SJSA1 (cell line): ENCODE measurements around the gene VDAC1. TPM values are rescaled to one million over a fixed set of nuclear protein-coding genes. Genes with fewer than 3 reads are reported as not detected.

Experiments used
- DNase-seq, 2 experiments: peaks; one replicate each; pipeline ENCODE4 v3.0.0-alpha.2; 2015 to 2020; ENCODE audit warnings: low spot score in 2 of 2, low read depth in 1 of 2
- H3K27ac ChIP-seq: fragments of 250-450 bp; sonication (Bioruptor Pico); 2 replicates; pipeline ENCODE4 v1.5.1; 2020; ENCODE audit warnings: mild to moderate bottlenecking, moderate library complexity
- H3K27me3 ChIP-seq: fragments of 250-450 bp; sonication (Bioruptor Pico); replicated peaks from 2 replicates; pipeline ENCODE4 v1.5.1; 2020; ENCODE audit warnings: mild to moderate bottlenecking, moderate library complexity
- H3K36me3 ChIP-seq: fragments of 250-450 bp; sonication (Bioruptor Pico); 2 replicates; pipeline ENCODE4 v1.5.1; 2020; ENCODE audit warnings: mild to moderate bottlenecking
- H3K4me1 ChIP-seq: fragments of 250-450 bp; sonication (Bioruptor Pico); replicated peaks from 2 replicates; pipeline ENCODE4 v1.6.1; 2021; ENCODE audit warnings: mild to moderate bottlenecking
- H3K4me3 ChIP-seq: fragments of 250-450 bp; sonication (Bioruptor Pico); 2 replicates; pipeline ENCODE4 v1.5.1; 2020; ENCODE audit warnings: mild to moderate bottlenecking
- H3K9me3 ChIP-seq: fragments of 250-450 bp; sonication (Bioruptor Pico); replicated peaks from 2 replicates; pipeline ENCODE4 v1.5.1; 2020; ENCODE audit warnings: mild to moderate bottlenecking
- total RNA-seq: library from RNA; depleted of rRNA; stranded (reverse); fragments of >200 nt; shearing (Covaris generic); gene quantifications from 2 replicates; pipeline ENCODE4 v1.2.3, GENCODE V29; 2014

VDAC1 gene
- total RNA-seq, 1 experiment from 2014 or later, result 432 TPM

DNA sequence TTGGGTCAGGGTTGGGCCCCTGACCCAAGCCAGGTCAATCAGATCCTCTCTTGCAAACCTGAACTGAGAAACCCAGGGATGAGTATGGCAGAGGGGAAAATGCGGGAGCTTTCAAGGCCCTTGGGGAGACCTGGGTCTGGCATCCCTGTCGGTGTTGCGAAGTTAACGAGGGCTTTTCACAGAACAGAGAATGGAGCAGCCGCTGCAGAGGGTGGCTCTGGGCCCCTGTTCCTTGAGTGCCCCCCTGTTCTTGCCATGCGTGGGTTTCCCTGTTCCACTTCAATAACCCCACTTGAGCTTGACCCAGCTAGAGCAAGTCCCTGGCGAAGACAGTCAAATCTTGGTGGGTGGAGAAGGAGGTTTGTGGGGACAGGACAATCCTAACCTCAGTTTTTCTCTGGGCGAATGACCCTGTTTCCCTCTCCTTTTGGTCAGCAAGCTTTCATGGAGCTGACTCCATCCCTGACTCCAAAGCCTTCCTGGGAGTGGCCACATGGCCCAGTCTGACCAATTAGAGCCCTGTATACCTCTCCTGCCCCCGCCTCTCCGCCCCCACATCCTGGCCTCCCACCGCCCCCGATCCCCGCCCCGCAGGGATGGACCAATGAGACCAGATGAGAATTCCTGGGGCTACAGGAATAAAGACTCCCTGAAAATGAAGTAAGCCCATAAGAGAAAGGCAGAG, 2.9 kb upstream of the VDAC1 start:
- no peaks in the 10 kb centered on the region for H3K27me3 ChIP-seq
- peaks cover 25% of the 10 kb centered on the region for H3K36me3 ChIP-seq
- DNase-seq, result no peak
- H3K9me3 ChIP-seq, result no peaks in the 10 kb centered on the region
- peaks cover 19% of the 10 kb centered on the region for H3K4me1 ChIP-seq
- no peak overlapping the region for H3K4me3 ChIP-seq
- no peak overlapping the region for H3K27ac ChIP-seq

DNA sequence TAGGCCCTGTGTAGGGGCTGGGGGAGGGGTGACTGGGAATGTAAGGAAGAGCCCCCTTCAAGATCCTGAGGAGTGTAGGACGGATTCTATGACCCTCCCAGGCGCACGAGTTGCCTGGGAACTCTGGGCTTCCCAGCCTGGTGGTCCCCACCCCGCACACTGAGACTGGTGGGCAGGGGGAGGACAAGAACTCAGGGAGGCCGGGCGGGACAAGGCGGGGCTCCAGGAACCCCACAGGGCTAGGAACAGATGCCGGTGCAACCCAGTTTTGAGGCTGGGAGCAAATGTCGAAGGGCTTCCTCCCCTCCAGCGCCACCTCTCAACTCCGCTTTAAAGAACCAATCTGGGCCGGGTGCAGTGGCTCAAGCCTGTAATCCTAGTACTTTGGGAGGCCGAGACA, 1.3 kb upstream of the VDAC1 start:
- Histone ChIP-seq H3K27me3 (no peaks in the 10 kb centered on the region), H3K4me3 (no peak overlapping the region), H3K4me1 (peaks cover 28% of the 10 kb centered on the region), H3K9me3 (no peaks in the 10 kb centered on the region), H3K36me3 (peaks cover 41% of the 10 kb centered on the region), H3K27ac (no peak overlapping the region)
- DNase-seq, result no peak

DNA sequence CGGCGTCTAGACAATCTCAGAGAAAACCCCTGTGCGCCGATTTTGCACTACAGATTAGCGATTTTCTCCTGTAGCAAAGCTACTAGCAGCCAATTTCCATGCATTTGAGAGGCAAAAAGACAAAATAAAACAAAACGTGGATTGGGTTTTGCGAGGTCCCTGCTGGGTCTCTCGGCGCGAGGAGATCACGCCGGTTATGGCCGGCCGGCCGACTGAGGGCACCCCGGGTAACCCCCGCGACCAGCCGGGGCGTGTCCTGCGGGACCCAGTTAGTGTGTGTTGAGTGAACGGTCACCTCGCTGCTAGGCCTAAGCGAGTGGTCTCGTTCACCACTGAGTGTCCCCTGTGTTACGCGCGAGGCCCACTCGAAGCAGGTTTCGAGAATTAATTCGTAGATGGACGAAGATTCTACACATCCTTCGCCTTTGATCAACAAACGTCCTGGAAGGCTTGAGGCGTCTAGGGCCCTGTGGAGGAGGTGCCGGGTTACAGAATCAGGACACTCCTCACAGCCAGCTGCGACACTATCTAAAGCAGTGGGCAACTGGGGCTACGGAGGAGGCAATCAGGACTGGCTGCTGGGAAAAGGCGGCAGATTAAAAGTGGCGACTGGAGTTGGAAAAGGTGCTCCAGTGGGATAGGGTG, 764 bp upstream of the VDAC1 start:
- H3K4me1 ChIP-seq, result peaks cover 31% of the 10 kb centered on the region
- H3K9me3 ChIP-seq, result no peaks in the 10 kb centered on the region
- H3K27ac ChIP-seq, result peak overlapping the region; percentile 89
- peak overlapping the region; percentile 99 for H3K4me3 ChIP-seq
- no peak for DNase-seq
- peaks cover 47% of the 10 kb centered on the region for H3K36me3 ChIP-seq
- no peaks in the 10 kb centered on the region for H3K27me3 ChIP-seq

DNA sequence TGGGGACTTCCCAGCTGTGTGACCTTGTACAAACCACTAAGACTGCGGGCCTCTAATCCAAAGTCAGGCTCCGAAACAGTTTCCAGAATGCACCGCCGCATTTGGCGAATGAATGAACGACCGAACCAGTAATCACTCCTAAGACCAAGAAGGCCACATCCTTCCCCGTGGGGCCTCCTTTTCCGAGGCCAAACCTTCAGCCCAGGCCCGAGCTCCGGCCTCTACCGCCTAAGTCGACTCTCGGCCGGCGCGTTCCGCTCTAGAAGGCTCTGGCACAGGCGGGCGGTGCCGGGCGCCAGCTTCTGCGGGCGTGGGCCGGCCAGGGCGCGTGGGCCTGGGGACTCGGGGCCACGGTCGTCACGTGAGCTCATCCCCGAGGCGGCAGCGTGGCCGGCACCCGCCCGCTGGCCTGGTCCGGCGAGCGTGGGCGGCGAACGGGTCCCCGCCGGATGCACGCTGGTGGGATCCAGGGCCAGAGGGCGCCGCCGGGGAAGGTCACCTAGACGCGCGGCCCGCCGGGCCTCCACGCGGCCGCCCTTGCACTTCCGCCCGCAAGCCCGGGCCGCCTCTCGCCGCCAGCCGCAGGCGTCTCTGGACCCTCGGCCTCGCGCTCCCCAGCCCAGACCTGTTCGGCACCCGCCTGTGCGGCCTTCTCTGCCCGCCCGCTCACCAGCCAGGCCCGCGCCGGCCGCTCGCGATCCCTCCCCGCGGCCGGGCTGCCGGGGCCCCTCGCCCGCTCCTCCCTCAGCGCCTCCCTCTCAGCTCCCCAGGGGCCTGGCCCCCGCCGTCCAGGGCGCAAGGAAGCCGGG, 754 bp downstream of the VDAC1 start:
- DNase-seq, result peak; percentile 60 to 86
- no peaks in the 10 kb centered on the region for H3K9me3 ChIP-seq
- H3K27ac ChIP-seq, result peak overlapping the region; percentile 89
- peaks cover 54% of the 10 kb centered on the region for H3K36me3 ChIP-seq
- H3K4me3 ChIP-seq, result peak overlapping the region; percentile 99
- H3K4me1 ChIP-seq, result peaks cover 36% of the 10 kb centered on the region
- H3K27me3 ChIP-seq, result no peaks in the 10 kb centered on the region

DNA sequence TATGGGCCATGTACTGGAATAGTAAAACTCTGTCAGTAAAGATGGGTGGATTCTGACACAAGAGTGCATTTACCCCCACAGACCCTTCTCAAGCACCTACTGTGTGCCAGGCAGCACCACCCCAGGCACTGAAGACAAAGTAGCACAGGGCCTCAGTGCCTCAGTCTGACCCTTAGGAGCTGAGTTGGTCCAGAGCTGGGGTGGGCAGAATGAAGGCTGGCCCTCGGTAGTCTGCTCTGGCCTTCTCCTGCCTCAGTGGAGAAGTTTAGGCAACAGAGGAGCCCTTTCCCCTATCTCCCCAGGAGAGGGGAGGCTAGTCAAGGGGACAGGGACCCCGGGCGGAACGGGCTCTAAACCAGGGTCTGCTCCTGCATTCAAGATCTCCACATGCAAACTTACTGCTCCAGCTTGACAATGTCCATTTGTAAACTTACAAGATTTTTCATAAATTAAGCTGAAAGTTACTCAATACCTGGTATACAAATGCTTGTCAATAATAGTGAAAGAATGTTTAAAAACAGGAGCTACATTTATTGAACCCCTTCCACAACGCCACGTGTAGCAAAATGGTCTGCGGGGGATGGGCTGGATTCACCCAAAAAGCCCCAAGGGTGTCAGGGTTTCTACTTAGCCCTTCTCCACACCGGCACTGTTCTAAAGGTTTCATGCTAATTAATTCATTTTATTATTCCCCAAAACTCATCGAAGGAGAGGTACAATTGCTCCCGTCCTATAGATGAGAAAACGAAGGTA, 1.5 kb downstream of the VDAC1 start:
- Histone ChIP-seq H3K36me3 (peaks cover 60% of the 10 kb centered on the region), H3K9me3 (no peaks in the 10 kb centered on the region), H3K4me3 (peak overlapping the region; percentile 99), H3K27me3 (no peaks in the 10 kb centered on the region), H3K4me1 (peaks cover 42% of the 10 kb centered on the region), H3K27ac (peak overlapping the region; percentile 89; the same call in 1 of the 2 replicates)
- no peak for DNase-seq

DNA sequence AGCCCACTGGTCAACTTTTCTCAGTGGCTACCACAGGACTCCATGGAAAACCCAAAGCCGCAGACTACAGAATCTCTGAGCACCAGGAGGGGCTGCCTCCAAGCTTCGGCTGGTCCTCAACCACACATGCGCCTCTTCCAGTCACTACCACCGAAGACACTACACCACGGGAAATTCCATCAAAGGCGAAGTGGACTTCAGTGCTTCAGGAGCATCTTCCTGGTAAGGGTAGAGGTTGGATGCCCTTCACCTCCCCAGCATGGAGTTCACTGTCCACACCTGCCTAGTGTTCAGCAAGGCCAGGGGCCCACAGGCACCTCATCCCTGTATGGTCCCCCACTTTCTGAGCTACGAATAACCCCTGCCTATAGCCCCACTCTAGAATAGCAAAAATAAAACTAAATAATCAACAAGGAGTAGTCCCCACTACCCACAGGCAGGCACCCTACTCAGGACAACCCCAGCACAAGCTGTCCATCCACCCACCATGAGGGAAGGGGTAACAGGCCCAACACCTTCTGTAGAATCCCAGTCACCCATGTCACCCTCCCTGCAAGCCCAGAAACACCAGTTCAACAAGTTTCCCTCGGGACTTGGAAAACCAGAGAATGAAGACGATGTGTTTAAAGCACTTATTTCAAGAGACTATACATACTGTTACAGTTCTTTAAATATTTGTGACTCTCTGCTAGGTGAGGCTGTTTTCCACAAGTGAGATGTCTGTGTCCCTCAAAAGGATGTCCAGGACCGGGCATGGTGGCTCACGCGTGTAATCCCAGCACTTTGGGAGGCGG, 2.6 kb downstream of the VDAC1 start:
- H3K36me3 ChIP-seq, result peaks cover 62% of the 10 kb centered on the region
- no peaks in the 10 kb centered on the region for H3K27me3 ChIP-seq
- no peak overlapping the region for H3K27ac ChIP-seq
- no peak overlapping the region for H3K4me3 ChIP-seq
- no peaks in the 10 kb centered on the region for H3K9me3 ChIP-seq
- H3K4me1 ChIP-seq, result peaks cover 48% of the 10 kb centered on the region
- DNase-seq, result no peak

DNA sequence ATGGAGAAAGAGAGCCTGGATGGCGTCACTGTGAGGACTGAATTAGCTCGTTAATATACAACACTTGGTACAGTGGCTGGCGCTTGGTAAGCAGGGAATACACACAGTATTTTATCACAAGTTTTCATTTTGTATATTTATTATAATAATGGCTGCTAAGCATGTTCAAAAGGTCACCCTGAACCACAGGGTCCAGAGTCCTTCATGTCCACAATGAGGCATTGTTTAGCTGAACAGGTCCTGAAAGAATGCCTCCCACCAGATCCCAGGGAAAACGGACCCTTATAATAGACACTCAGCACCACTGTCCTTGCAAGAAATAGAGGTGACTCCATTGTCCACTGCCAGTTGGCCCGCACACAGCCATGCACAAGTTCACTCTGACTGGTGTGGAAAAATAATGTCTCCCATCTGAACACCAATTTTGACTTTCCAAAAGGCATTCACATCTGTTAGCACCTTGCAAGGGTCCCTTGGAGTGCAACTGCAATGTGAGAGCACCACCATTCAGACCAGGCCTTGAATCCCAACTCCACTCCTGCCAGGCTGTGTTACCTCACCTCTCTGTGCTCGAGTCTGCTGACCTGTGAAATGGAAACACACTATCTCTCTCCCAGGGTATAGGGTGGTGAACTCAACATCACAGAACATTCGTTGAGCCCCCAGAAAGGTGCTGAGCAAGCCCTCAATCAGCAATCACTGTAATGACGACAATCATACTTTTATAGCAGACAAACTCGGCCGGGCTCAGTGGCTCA, 3.9 kb downstream of the VDAC1 start:
- no peak for DNase-seq
- Histone ChIP-seq H3K4me3 (no peak overlapping the region), H3K36me3 (peaks cover 61% of the 10 kb centered on the region), H3K27me3 (no peaks in the 10 kb centered on the region), H3K27ac (no peak overlapping the region), H3K9me3 (no peaks in the 10 kb centered on the region), H3K4me1 (peaks cover 54% of the 10 kb centered on the region)

DNA sequence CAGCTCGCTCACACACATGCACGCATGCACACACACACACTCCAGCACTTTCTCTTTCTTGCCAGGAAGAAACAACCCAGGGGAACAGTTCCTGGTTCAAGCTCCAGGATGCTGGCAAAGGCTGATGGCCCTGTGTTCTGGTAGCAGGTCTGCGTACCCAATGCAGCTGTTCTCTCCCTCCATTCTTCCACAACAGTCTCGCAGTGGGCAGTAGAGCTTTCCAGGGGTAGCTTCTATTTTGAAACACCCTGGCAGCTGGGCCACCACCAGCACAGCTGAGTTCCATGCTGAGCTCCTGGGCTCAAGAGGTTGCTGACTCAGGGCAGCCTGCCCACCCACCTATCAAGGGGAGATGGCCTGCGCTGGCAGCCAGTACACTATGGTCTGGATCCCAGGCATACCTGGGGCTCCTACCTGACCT, 4.7 kb downstream of the VDAC1 start:
- Histone ChIP-seq H3K27me3 (no peaks in the 10 kb centered on the region), H3K9me3 (no peaks in the 10 kb centered on the region), H3K4me1 (peaks cover 55% of the 10 kb centered on the region), H3K27ac (no peak overlapping the region), H3K4me3 (no peak overlapping the region), H3K36me3 (peaks cover 61% of the 10 kb centered on the region)
- no peak for DNase-seq

DNA sequence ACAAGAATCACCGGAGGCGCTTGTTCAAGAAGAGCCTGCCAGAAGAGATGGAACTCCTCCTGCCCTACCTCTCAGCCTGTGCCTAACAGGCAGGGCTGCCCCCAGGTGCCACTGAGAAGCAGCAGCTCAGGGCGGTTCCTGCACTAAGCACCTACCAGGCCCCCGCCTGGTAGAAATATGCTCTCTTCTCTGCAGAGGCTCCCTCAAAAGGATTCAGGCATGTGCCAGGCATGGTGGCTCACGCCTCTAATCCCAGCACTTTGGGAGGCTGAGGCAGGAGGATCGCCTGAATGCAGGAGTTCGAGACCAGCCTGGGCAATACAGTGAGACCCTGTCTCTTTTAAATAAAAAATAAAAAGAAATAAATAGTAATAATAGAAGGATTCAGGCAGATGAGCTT, 6.0 kb downstream of the VDAC1 start:
- H3K36me3 ChIP-seq, result peaks cover 51% of the 10 kb centered on the region
- no peak for DNase-seq
- no peak overlapping the region for H3K4me3 ChIP-seq
- no peaks in the 10 kb centered on the region for H3K27me3 ChIP-seq
- H3K27ac ChIP-seq, result no peak overlapping the region
- H3K9me3 ChIP-seq, result no peaks in the 10 kb centered on the region
- peaks cover 67% of the 10 kb centered on the region for H3K4me1 ChIP-seq

DNA sequence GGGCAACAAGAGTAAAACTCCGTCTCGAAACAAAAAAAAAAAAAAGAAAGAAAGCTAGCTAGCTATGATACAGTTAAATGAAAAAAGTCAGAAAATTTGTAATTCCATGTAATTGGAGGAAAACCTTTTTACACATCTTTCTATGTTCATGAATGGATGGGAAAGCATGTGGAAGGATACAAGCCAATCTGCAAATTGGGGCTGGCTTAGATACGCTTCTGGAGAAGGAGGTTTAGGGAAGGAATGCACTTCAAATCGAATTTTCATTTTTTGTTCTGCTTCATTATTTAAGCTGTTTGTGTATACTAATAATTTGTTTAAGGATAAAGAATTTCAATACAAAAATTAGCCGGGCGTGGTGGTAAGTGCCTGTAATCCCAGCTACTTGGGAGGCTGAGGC, 6.7 kb downstream of the VDAC1 start:
- Histone ChIP-seq H3K4me3 (no peak overlapping the region), H3K27me3 (no peaks in the 10 kb centered on the region), H3K36me3 (peaks cover 43% of the 10 kb centered on the region), H3K4me1 (peaks cover 70% of the 10 kb centered on the region), H3K27ac (no peak overlapping the region), H3K9me3 (no peaks in the 10 kb centered on the region)
- no peak for DNase-seq

DNA sequence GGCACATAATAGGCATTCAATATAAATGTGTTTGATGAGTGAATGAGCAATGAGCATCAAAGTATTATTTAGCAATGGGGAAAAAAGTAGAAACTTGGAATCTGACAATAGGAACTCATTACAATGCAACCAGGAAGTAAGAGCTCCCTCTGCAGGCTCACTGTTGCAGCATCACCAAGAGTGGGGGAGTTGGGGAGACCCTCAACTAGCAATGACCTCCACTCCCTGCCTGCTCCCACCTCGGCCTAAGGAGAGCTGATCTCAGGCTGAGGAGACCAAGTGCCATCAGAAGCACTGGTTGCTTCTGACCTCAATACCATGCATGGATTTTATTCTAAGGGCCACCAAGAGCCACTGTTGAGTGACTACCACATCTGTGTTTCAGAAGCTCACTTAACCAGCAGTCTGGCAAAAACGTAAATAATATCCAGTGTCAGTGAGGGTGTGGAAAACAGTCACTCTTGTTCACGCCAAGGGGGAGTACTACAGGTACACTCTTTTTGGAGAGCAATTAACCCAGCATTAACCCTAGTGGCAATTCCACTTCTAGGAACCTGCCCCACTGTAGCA, 8.0 kb downstream of the VDAC1 start:
- no peak overlapping the region for H3K27ac ChIP-seq
- no peaks in the 10 kb centered on the region for H3K27me3 ChIP-seq
- H3K4me3 ChIP-seq, result no peak overlapping the region
- DNase-seq, result no peak
- peaks cover 70% of the 10 kb centered on the region for H3K4me1 ChIP-seq
- no peaks in the 10 kb centered on the region for H3K9me3 ChIP-seq
- peaks cover 34% of the 10 kb centered on the region for H3K36me3 ChIP-seq

DNA sequence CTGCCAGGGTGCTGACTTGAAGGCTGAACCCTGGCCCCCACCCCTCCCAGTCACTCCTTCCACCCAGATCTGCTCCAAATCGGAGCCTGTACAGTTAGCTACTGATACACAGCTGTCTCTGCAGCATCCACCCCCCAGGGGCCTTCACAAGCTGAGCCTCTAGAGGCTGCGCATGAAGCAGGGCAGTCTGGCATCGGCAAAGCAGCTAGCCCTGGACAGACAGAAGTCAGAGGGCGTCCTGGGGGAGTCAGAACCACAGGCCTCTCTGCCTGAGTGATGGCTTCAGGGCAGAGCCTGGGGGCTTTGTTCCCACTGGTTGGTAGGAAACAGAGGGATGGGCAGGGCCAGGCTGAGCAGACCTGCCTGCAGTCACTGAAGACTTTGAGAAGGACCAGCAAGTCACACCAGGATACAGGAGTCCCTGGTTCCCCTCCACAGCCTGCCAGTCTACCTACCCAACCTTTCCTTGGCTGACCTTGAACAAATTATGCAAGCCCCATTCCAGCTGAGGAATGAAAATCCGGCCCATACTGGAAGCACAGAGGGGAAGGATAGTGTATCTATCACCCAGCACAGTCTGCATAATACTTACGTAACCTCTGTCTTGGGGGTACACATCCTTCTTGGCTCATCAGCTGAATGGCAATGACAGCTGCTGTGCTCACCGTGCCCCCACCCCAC, 8.8 kb downstream of the VDAC1 start:
- Histone ChIP-seq H3K36me3 (peaks cover 28% of the 10 kb centered on the region), H3K27ac (no peak overlapping the region)
- no peak for DNase-seq

More for the DNA sequence above, 8.8 kb downstream of the VDAC1 start:
- no peaks in the 10 kb centered on the region for H3K27me3 ChIP-seq
- H3K4me1 ChIP-seq, result peaks cover 76% of the 10 kb centered on the region
- no peak overlapping the region for H3K4me3 ChIP-seq
- no peaks in the 10 kb centered on the region for H3K9me3 ChIP-seq
